HepG2 (cell line): Measurements from ENCODE around the gene TBC1D14. TPM values are rescaled to one million over a fixed set of nuclear protein-coding genes. Genes with fewer than 3 reads are reported as not detected.

Experiments used
- AHR ChIP-seq: IDR thresholded peaks from 2 replicates; pipeline ENCODE4 v1.6.1; 2018; ENCODE audit warnings: missing genetic modification reagents, missing compliant biosample characterization
- ASH2L ChIP-seq: fragments of 300-600, 200-600 bp; sonication (generic); IDR thresholded peaks from 2 replicates; pipeline ENCODE4 v1.7.0; 2017; ENCODE audit warnings: low read depth, mild to moderate bottlenecking, moderate library complexity, mixed read lengths, low read length; ENCODE audit not compliant: insufficient read length
- GFI1 ChIP-seq: sonication (generic); formaldehyde crosslinking; IDR thresholded peaks from 2 replicates; pipeline ENCODE4 v1.5.0; 2020; ENCODE audit warnings: missing genetic modification reagents, mild to moderate bottlenecking, borderline replicate concordance
- KIAA2018 ChIP-seq: sonication (generic); formaldehyde crosslinking; IDR thresholded peaks from 2 replicates; pipeline ENCODE4 v1.5.0; 2020; ENCODE audit warnings: mild to moderate bottlenecking, missing genetic modification reagents, borderline replicate concordance
- POLR2A ChIP-seq, 2 experiments: IDR thresholded peaks; 2 replicates each; pipeline ENCODE4 v1.6.1; 2011; ENCODE audit warnings: low read depth in 2 of 2, low read length in 2 of 2, mild to moderate bottlenecking in 1 of 2, moderate library complexity in 1 of 2; ENCODE audit not compliant: insufficient read depth in 1 of 2
- RARA ChIP-seq: IDR thresholded peaks from 2 replicates; pipeline ENCODE4 v1.6.1; 2016; ENCODE audit warnings: missing genetic modification reagents, missing compliant biosample characterization
- RBM22 ChIP-seq: fragments of 200-400 bp; formaldehyde crosslinking; optimal IDR thresholded peaks from 2 replicates; pipeline ENCODE3; 2017; ENCODE audit warnings: mild to moderate bottlenecking, low read length, moderate library complexity
- RBM39 ChIP-seq: fragments of 200-400 bp; formaldehyde crosslinking; IDR thresholded peaks from one replicate; pipeline ENCODE4 v1.6.1; 2018; ENCODE audit warnings: antibody characterized with exemption, mild to moderate bottlenecking, low read depth, low read length; ENCODE audit not compliant: poor library complexity, severe bottlenecking
- TCF7 ChIP-seq: sonication (generic); IDR thresholded peaks from 2 replicates; pipeline ENCODE4 v1.6.1; 2016; ENCODE audit warnings: antibody characterized with exemption, low read depth
- TEAD2 ChIP-seq: sonication (generic); formaldehyde crosslinking; IDR thresholded peaks from 2 replicates; pipeline ENCODE4 v1.9.0; 2021; ENCODE audit warnings: missing genetic modification reagents
- ZFP1 ChIP-seq: IDR thresholded peaks from 2 replicates; pipeline ENCODE4 v1.6.1; 2016
- ZHX2 ChIP-seq, 2 experiments: sonication (generic) in 1 of 2; formaldehyde crosslinking in 1 of 2; IDR thresholded peaks; 2 replicates each; pipeline versions ENCODE4 v1.6.1 to v1.9.0; 2014 to 2022; ENCODE audit warnings: antibody characterized with exemption in 1 of 2, borderline replicate concordance in 1 of 2, inconsistent platforms in 1 of 2, low read depth in 1 of 2, missing genetic modification reagents in 1 of 2
- ZMYM4 ChIP-seq: sonication (generic); formaldehyde crosslinking; IDR thresholded peaks from 2 replicates; pipeline ENCODE4 v1.8.1; 2023; ENCODE audit warnings: mild to moderate bottlenecking, missing genetic modification reagents
- ZSCAN31 ChIP-seq: sonication (generic); formaldehyde crosslinking; IDR thresholded peaks from 2 replicates; pipeline ENCODE4 v1.5.0; 2020; ENCODE audit warnings: low read depth, mild to moderate bottlenecking, missing genetic modification reagents
- polyA plus RNA-seq, 8 experiments: library from polyadenylated mRNA; depleted of rRNA in 3 of 8; stranded (reverse) in 7 of 8; unstranded in 1 of 8; fragments of >200 nt; fragmentation: Illumina TruSeq in 4 of 8; extraction: Trizol in 4 of 8; gene quantifications; 2 replicates each; pipeline versions ENCODE4 v1.2.1 to v1.2.3, GENCODE V29; 2011 to 2016; ENCODE audit warnings: low read depth in 4 of 8, missing spikeins in 1 of 8, mixed read lengths in 1 of 8; ENCODE audit not compliant: insufficient read depth in 1 of 8
- total RNA-seq, 5 experiments: library from RNA; depleted of rRNA; stranded (reverse); fragments of >200 nt; fragmentation: Illumina TruSeq; extraction: Trizol; gene quantifications; 2 replicates each; pipeline ENCODE4 v1.2.3, GENCODE V29; 2016; ENCODE audit warnings: low read depth in 1 of 5

TBC1D14 gene
- total and polyA plus RNA-seq, 2 of the 13 experiments (the other 11 are each of a cell fraction or from before 2014, with no cell fraction given), result 29.5 to 46.5 TPM

- TF ChIP-seq ZFP1 (CRISPR knock-in tag) (no peak), POLR2A (IDR thresholded peaks at IDR 0.05; ENCODE audit: insufficient read depth in 1 of 2, low read depth in 2 of 2, low read length in 2 of 2) (peak in 1 of 2 experiments; percentile 58; a peak in 2 of 4 replicates), RBM39 (peak; percentile 64), GFI1 (CRISPR knock-in tag) (peak; percentile 69; the same call in 1 of the 2 replicates), ZMYM4 (peak; percentile 57; the same call in 1 of the 2 replicates), RARA (CRISPR knock-in tag) (peak; percentile 30; the same call in 1 of the 2 replicates), ASH2L (peak; percentile 82), ZHX2 (IDR thresholded peaks at IDR 0.05; ENCODE audit: low read depth) (peak; percentile 69; the same call in 1 of the 2 replicates), ZHX2 (CRISPR knock-in tag; IDR thresholded peaks at IDR 0.05; ENCODE audit: borderline replicate concordance) (peak; percentile 77; the same call in 1 of the 2 replicates), RBM22 (no peak), ZSCAN31 (peak; percentile 70; the same call in 1 of the 2 replicates), TCF7 (no peak), AHR (CRISPR knock-in tag) (peak; percentile 79; the same call in 1 of the 2 replicates), TEAD2 (CRISPR knock-in tag) (no peak), KIAA2018 (CRISPR knock-in tag) (0 out of 2 replicates have a peak, but pooled peaks have one; percentile 78)
Observed at GRCh38 chr4:6909113-6909969, at the start of gene TBC1D14 (continued).
